Mammary epithelial cell (primary cell): ENCODE measurements around the gene DAZAP1.

Experiments
- CTCF ChIP-seq, 2 donors: IDR thresholded peaks in 1 of 2; conservative IDR thresholded peaks in 1 of 2; 2 replicates each; pipeline ENCODE4 v1.5.1; 2011 to 2012; ENCODE audit warnings: inconsistent platforms in 2 of 2, low read length in 2 of 2, mild to moderate bottlenecking in 2 of 2, control low read depth in 1 of 2, low read depth in 1 of 2; ENCODE audit not compliant: insufficient read depth in 1 of 2; ENCODE audit errors: extremely low read depth in 1 of 2
- EZH2 ChIP-seq: IDR thresholded peaks from 2 replicates; pipeline ENCODE4 v1.6.1; 2012; ENCODE audit warnings: low read length, inconsistent platforms, borderline replicate concordance

- TF ChIP-seq CTCF (conservative IDR thresholded peaks at IDR 0.05 in 1 of 2, IDR thresholded peaks at IDR 0.05 in 1 of 2; ENCODE audit: extremely low read depth in 1 of 2, insufficient read depth in 1 of 2, low read depth in 1 of 2, low read length in 2 of 2): no peak
- TF ChIP-seq EZH2: no peak
Measured at GRCh38 chr19:1396019-1396767, 11.2 kb upstream of the DAZAP1 start.
